Skeletal muscle tissue (tissue), 4 donors: ENCODE data around the gene PLBD1. TPM values are rescaled to one million over a fixed set of nuclear protein-coding genes. Genes with fewer than 3 reads are reported as not detected.

Source experiments
- H3K27ac ChIP-seq: one replicate; pipeline ENCODE4 v1.7.0; 2013; ENCODE audit warnings: mild to moderate bottlenecking, low read depth, low read length, inconsistent platforms
- H3K27me3 ChIP-seq, 3 donors: one replicate each; pipeline ENCODE4 v1.7.0; 2013; ENCODE audit warnings: low read length in 3 of 3; ENCODE audit not compliant: control insufficient read depth in 3 of 3, insufficient read depth in 3 of 3
- H3K36me3 ChIP-seq, 3 donors: one replicate each; pipeline ENCODE4 v1.7.0; 2013; ENCODE audit warnings: low read length in 3 of 3; ENCODE audit not compliant: control insufficient read depth in 3 of 3, insufficient read depth in 3 of 3
- H3K4me1 ChIP-seq, 3 donors: one replicate each; pipeline ENCODE4 v1.7.0; 2013; ENCODE audit warnings: low read length in 3 of 3, mild to moderate bottlenecking in 3 of 3; ENCODE audit not compliant: control insufficient read depth in 3 of 3, insufficient read depth in 3 of 3
- H3K4me3 ChIP-seq, 3 donors: one replicate each; pipeline ENCODE4 v1.7.0; 2013; ENCODE audit warnings: low read length in 3 of 3
- H3K9ac ChIP-seq, 3 donors: one replicate each; pipeline ENCODE4 v1.7.0; 2013; ENCODE audit warnings: low read length in 3 of 3, mild to moderate bottlenecking in 3 of 3, moderate library complexity in 2 of 3, low read depth in 1 of 3
- H3K9me3 ChIP-seq, 3 donors: one replicate each; pipeline ENCODE4 v1.7.0; 2013; ENCODE audit warnings: low read length in 3 of 3; ENCODE audit not compliant: control insufficient read depth in 3 of 3
- total RNA-seq: library from RNA; depleted of rRNA; stranded (reverse); fragments of >200 nt; gene quantifications from one replicate; pipeline ENCODE4 v1.2.3, GENCODE V29; 2014
- donor health status: Osteomylitis.

PLBD1 gene
- total RNA-seq, 1 donor from 2014 or later = 24.0 TPM

DNA sequence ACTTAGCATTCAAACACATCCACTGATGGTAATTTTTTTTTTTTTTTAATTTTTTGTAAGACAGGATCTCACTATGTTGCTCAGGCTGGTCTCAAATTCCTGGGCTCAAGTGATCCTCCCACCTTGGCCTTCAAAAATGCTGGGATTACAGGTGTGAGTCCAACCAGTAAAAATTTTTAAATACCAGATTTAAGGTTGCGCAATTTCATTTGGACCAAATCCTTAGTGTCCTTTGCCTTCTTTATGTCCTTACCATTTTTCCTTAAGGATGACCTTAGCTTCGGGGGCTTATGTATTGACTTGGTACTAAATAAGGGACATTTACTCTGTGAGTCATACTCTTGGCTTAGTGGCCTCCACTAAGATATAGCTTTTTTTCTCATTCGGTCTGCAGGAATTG lies 4.1 kb upstream of the PLBD1 start:
- H3K9ac ChIP-seq = no peak overlapping the region
- no peaks in the 10 kb centered on the region for H3K27me3 ChIP-seq
- no peaks in the 10 kb centered on the region for H3K9me3 ChIP-seq
- peaks cover 3 to 14% (median 7%) of the 10 kb centered on the region in 3 donors for H3K4me1 ChIP-seq
- no peaks in the 10 kb centered on the region for H3K36me3 ChIP-seq
- no peak overlapping the region for H3K27ac ChIP-seq
- no peak overlapping the region for H3K4me3 ChIP-seq

DNA sequence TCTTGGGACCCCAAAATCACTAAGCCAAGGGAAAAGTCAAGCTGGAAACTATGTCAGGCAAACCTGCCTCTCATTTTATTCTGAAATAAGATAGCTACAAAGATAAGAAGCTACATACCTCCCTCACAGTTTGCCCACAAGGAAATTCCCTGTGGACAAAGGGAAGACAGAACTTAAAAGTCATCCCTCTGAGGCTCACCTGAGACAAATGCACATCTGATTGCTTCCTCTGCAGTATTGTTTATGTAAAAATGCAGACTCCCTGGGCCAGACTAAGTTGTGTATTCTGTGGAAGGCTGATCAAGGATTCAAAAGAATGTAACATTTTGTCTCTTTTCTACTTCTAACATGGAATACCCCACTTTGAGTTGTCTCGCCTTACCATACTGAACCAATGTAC lies 2.5 kb upstream of the PLBD1 start:
- H3K27me3 ChIP-seq = no peaks in the 10 kb centered on the region
- H3K36me3 ChIP-seq = no peaks in the 10 kb centered on the region
- H3K4me1 ChIP-seq = peaks cover 3 to 15% (median 7%) of the 10 kb centered on the region in 3 donors
- H3K9ac ChIP-seq = no peak overlapping the region
- H3K27ac ChIP-seq = no peak overlapping the region
- H3K9me3 ChIP-seq = no peaks in the 10 kb centered on the region
- no peak overlapping the region for H3K4me3 ChIP-seq

DNA sequence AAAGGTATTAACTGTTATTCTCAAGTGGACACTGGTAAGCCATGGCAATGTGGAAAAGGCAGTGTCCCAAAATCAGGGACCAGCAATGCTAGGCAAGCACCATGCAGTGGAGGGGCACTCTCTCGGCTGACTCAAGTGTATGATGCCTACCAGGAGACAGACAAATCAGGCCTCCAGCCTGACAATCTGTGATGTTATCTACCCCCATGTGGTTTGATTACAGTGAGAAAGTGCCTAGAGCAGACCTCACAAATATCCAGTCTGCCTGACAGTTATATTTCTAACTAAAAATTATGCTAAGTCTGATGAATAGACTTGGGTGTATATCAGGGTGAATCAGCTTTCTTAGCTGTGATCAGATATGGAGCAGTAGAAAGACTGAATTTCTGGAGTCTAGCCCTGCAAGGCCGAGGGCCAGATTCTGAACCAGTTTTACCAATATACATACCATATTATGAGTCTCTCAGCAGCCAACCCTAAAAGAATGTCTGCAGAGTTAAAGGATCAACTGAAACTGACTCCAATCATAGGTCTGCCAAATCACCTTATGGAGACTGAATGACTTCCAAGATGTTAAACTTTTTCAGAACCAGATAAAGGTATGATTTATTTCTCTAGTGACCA lies 3.2 kb downstream of the PLBD1 start:
- Histone ChIP-seq H3K36me3 (no peaks in the 10 kb centered on the region), H3K27me3 (no peaks in the 10 kb centered on the region), H3K4me3 (no peak overlapping the region), H3K4me1 (peaks cover 3 to 15% (median 7%) of the 10 kb centered on the region in 3 donors), H3K9ac (no peak overlapping the region), H3K27ac (no peak overlapping the region), H3K9me3 (no peaks in the 10 kb centered on the region)

DNA sequence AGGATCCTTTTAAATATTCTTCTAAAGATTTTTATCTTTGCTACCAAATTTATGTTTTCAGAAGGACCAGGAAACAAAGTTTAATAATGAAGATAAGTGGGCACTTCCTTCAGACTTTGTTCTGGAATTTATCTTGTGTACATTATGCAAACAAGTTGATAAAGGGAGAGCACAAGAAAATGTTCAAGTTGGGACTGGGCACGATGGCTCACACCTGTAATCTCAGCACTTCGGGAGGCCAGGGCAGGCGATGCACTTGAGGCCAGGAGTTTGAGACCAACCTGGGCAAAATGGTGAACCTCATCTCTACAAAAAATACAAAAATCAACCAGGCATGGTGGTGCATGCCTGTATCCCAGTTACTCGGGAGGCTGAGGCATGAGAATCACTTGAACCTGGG lies 4.6 kb downstream of the PLBD1 start:
- Histone ChIP-seq H3K9ac (no peak overlapping the region), H3K27me3 (no peaks in the 10 kb centered on the region), H3K4me3 (no peak overlapping the region), H3K36me3 (no peaks in the 10 kb centered on the region), H3K27ac (no peak overlapping the region), H3K9me3 (no peaks in the 10 kb centered on the region), H3K4me1 (peaks cover 1 to 6% (median 3%) of the 10 kb centered on the region in 3 donors)

DNA sequence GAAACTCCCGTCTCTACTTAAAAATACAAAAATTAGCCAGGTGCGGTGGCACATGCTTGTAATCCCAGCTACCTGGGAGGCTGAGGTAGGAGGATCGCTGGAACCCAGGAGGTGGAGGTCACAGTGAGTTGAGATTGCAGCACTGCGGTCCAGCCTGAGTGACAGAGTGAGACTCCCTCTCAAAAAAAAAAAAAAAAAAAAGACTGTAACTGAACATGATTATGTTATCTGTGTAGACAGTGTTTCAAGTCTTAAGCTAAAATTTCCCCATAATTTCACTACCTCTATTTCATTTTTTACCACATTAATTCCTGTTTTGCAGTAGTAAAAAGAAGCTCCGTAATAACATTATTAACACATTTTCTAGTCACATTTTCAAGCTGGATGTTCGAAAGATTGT lies 5.4 kb downstream of the PLBD1 start:
- Histone ChIP-seq H3K4me3 (no peak overlapping the region), H3K27ac (no peak overlapping the region), H3K9me3 (no peaks in the 10 kb centered on the region), H3K27me3 (no peaks in the 10 kb centered on the region), H3K4me1 (peaks cover 0 to 3% (median 0%) of the 10 kb centered on the region in 3 donors), H3K9ac (no peak overlapping the region), H3K36me3 (no peaks in the 10 kb centered on the region)

DNA sequence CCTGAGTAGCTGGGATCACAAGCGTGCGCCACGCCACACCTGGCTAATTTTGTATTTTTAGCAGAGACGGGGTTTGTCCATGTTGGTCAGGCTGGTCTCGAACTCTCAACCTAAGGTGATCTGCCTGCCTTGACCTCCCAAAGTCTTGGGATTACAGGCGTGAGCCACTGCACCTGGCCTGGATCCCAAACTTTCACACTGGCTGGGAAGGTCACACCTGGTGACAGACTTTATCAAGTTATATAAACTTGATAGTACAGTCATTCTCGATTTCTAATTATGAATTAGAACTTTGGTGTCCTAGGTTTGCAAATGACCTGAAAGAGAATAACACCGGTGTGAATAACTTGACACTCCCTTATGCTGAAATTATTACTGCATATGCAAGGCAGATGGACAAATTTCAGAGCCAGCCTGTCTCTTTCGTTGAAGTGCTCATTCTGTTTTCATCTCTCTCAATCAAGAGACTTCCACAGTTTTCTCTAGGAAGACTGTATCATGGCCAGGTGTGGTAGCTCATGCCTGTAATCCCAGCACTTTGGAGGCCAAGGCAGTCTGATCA lies 5.9 kb downstream of the PLBD1 start:
- Histone ChIP-seq H3K9me3 (no peaks in the 10 kb centered on the region), H3K4me1 (peaks cover 0 to under 1% (median 0%) of the 10 kb centered on the region in 3 donors), H3K27me3 (no peaks in the 10 kb centered on the region), H3K27ac (no peak overlapping the region), H3K4me3 (no peak overlapping the region), H3K36me3 (no peaks in the 10 kb centered on the region), H3K9ac (no peak overlapping the region)

DNA sequence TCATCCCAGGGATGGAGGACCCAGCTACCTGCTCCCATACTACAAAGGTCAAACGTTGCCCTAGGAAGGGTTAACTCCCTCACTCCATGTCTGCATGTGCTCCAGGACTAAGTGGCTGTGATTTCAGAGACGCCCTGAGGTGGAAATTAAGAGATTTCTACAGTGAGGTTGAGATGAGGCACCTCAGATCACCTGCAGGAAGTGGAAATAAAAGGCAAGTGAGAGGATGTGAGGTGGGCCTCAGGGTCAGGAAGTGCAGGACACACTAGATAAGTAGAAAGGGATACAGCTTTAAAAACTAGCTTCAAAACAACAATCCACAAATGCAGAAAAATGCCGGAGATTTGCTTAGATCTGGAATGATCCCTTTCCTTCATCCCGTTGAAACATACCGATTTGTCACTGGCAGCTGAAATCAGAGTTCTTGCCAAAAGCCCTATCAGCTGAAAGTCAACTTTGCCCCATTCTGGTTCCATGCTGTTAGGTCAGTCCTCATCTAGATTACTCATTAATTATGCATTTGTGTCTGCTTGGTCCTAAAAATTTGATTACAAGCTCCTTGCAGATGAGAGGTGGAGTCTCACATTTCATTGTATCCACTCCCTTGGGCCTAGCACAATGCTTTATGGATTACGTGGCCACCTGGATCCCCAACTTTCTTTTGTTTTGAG lies 6.6 kb downstream of the PLBD1 start:
- H3K4me1 ChIP-seq = no peaks in the 10 kb centered on the region
- H3K36me3 ChIP-seq = no peaks in the 10 kb centered on the region
- no peak overlapping the region for H3K27ac ChIP-seq
- no peaks in the 10 kb centered on the region for H3K27me3 ChIP-seq
- H3K4me3 ChIP-seq = no peak overlapping the region
- no peaks in the 10 kb centered on the region for H3K9me3 ChIP-seq
- H3K9ac ChIP-seq = no peak overlapping the region

DNA sequence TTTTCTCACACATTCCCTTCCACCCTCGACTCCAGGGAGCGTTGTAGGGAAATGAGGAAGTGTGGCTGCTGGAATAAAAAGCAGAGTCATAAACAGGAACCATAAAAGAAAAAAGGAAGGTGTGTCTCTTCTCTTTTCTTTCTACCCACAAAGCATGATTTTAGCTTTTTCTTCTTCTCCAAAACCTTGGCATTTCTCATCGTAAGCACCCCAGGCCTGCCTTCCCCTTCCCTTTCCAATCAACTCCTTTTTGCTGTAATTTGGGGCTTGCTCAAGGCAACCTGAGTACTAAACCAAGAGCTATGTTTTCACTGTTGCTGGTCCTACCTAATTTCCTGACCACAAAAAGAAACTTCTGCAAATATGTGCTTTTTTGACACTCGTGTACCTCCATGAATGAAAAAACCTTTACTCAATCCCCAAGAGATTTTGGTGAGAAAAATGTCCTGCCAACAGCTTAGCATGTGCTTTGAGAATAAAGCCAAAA lies 9.2 kb downstream of the PLBD1 start:
- Histone ChIP-seq H3K4me1 (peaks cover 13 to 15% (median 15%) of the 10 kb centered on the region in 3 donors), H3K4me3 (no peak overlapping the region), H3K27me3 (no peaks in the 10 kb centered on the region), H3K27ac (no peak overlapping the region), H3K9me3 (no peaks in the 10 kb centered on the region), H3K36me3 (no peaks in the 10 kb centered on the region), H3K9ac (no peak overlapping the region)

DNA sequence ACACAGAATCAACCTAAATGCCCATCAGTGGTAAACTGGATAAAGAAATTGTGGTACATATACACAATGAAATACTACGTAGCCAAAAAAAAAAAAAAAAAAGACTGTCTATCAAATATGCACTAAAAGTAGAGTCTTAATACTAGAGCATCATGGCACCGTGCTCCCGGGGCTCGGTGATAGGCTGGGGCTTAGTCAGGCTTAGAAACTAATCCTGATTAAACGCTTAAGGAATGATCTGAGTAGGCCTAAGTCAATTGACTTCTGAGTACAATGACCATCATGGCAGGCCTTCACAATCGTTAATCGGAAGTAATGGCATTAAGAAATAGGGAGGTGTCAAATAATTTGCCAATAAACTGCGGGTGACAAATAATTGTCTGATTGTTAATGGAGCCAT lies 9.7 kb downstream of the PLBD1 start:
- H3K4me1 ChIP-seq = peaks cover 14 to 16% (median 15%) of the 10 kb centered on the region in 3 donors
- H3K27me3 ChIP-seq = no peaks in the 10 kb centered on the region
- H3K4me3 ChIP-seq = no peak overlapping the region
- no peaks in the 10 kb centered on the region for H3K9me3 ChIP-seq
- no peak overlapping the region for H3K27ac ChIP-seq
- no peaks in the 10 kb centered on the region for H3K36me3 ChIP-seq
- H3K9ac ChIP-seq = no peak overlapping the region
